Measurements from ENCODE around the gene SPATA21.

SPATA21 gene

DNA sequence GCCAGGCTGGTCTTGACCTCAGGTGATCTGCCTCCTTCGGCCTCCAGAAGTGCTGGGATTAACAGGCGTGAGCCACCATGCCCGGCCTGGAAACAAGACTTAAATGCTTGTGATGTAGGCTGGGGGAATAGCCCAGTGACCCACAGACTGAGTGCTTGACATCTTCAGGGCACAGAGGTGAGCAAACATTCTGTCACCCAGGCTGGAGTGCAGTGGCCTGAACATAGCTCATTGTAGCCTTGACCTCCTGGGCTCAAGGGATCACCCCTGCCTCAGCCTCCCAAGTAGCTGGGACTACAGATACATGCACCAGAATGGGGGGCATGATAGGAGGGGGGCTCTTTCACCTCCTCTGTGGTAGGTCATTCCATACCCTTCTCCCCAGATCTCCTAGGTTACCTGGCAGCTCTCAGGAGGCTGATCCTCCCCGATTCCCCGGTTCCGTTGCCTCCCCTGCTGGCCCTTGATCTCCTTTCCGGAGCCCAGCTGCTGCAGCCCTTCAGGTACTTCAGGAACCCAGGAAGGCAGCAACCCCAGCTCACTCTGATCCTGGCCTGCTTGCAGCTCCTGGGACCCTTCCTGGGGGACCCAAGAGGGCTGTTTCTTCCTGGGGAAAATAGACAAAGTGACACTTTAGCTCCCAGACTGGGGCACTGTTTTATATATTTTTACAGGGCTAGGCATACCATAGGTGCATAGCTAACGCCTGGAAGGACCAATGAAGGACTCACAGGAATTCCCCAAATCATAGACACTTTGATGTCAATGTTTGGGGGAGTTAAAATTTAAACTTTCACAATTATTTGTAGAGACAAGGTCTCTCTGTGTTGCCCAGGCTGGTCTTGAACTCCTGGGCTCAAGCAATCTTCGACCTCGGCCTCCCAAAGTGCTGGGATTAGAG lies 11.8 kb downstream of the SPATA21 start:
- Histone ChIP-seq H3K4me1 (ENCODE audit: insufficient read depth, low read length) (peaks cover 8% of the 10 kb centered on the region), H2AFZ (ENCODE audit: low read depth, low read length) (no peak overlapping the region), H3K9me3 (ENCODE audit: low read length) (no peaks in the 10 kb centered on the region), H3K36me3 (ENCODE audit: insufficient read depth, low read length) (no peaks in the 10 kb centered on the region), H3K4me3 (ENCODE audit: low read length) (no peak overlapping the region), H3K27me3 (ENCODE audit: insufficient read depth, low read length) (peaks cover 15% of the 10 kb centered on the region)

DNA sequence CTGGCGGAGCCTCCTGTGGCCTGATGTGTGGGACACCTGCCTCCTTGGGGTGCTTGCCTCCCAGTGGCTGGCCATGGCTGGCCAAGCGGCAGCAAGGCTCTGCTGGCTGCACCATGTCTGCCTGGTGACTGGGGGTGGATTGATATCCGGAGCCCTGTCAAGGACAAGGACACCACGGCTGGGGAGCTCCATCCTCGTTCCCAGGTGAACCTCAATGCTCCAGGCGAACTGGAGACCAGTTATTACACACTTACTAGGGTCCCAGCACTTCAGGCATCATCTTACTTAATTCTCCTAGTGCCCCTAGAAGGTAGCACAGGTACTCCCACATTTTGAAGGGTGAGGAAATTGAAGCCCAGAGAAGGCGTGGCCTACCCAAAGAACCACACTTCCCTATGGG lies 15.2 kb downstream of the SPATA21 start:
- Histone ChIP-seq H3K4me1 (ENCODE audit: insufficient read depth, low read length) (peaks cover 8% of the 10 kb centered on the region), H3K27me3 (ENCODE audit: insufficient read depth, low read length) (peaks cover 15% of the 10 kb centered on the region), H3K36me3 (ENCODE audit: insufficient read depth, low read length) (no peaks in the 10 kb centered on the region), H2AFZ (ENCODE audit: low read depth, low read length) (no peak overlapping the region), H3K4me3 (ENCODE audit: low read length) (no peak overlapping the region), H3K9me3 (ENCODE audit: low read length) (peaks cover 2% of the 10 kb centered on the region)

DNA sequence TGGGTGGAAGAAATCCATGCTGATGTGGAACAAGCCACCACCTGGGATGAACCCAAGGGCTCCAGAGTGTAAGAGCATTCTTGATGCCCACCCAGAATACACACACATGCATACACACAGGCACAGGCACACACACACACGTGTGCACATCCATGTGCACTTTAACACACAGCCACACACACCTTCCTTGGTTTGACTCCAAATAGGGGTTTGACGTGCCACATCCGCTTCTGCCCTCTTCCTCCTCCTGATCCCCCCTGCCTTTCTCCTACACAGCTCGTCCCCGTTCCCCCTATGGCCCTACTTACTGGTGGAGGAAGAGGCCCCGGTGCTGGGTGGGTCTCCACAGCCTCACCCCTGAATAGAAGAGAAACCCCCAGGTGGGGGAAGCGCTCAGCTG lies 16.0 kb downstream of the SPATA21 start:
- no peaks in the 10 kb centered on the region for H3K36me3 ChIP-seq (ENCODE audit: insufficient read depth, low read length)
- peaks cover 2% of the 10 kb centered on the region for H3K9me3 ChIP-seq (ENCODE audit: low read length)
- H3K27me3 ChIP-seq (ENCODE audit: insufficient read depth, low read length) = peaks cover 14% of the 10 kb centered on the region
- peaks cover 8% of the 10 kb centered on the region for H3K4me1 ChIP-seq (ENCODE audit: insufficient read depth, low read length)
- no peak overlapping the region for H3K4me3 ChIP-seq (ENCODE audit: low read length)
- no peak overlapping the region for H2AFZ ChIP-seq (ENCODE audit: low read depth, low read length)

DNA sequence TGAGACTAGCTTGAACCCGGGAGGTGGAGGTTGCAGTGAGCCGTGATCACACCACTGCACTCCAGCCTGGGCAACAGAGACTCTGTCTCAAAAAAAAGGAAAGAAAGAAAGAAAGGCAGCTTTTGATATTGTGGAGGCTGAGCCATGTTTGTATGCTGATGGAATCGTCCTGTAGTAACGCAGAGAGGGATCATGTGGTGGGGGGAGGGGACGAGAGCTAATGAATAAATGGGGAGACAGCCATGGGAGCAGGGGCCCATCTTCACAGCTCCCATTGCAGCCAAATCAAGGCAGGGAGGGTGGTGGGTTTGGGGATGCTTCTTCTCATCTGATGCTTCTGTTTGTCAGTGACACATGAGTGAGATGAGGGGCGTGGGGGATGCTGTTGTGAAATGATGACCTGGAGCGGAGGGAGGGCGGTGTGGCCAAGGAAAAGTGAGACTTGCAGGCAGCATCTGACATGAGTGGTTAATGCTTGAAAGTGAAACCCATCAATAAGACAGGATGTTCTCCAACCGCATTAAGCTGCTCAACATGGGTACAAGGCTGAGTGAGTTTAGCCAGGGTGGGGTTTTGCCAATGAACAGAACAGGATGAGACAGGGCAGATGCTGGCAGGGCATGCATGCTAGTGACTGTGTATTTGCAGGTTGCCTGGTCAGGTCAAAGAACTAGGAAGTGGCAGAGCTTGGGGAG lies 16.7 kb downstream of the SPATA21 start:
- peaks cover 2% of the 10 kb centered on the region for H3K9me3 ChIP-seq (ENCODE audit: low read length)

DNA sequence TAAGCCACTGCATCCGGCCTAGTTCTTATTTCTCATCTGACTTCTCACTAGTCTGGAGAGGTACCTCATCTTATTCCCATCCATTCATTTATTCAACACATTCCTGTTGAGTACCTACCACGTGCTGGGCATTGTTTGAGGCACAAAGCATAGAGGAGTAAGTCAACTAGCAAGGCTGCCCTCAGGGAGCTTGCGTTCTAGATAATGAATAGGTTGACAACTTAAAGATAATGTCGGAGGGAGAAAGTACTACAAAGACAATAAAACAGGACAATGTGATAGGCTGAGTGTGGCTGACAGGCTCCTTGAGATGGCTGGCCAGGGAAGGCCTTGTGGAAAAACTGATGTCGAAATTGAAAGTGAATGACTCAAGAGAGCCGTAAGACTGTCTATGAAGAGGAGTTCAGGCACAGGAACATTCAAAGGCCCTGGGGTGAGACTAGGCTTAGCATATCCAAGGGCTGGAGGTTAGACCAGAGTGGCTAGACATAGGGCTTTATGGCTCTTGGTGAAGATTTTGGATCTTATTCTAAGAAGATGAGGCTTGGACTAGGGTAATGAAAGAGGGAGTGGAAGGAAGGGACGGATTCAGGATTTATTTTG lies 18.3 kb downstream of the SPATA21 start:
- Histone ChIP-seq H3K27me3 (ENCODE audit: insufficient read depth, low read length) (peaks cover 11% of the 10 kb centered on the region), H3K4me3 (ENCODE audit: low read length) (no peak overlapping the region), H3K4me1 (ENCODE audit: insufficient read depth, low read length) (peaks cover 5% of the 10 kb centered on the region), H2AFZ (ENCODE audit: low read depth, low read length) (no peak overlapping the region), H3K36me3 (ENCODE audit: insufficient read depth, low read length) (no peaks in the 10 kb centered on the region), H3K9me3 (ENCODE audit: low read length) (peaks cover 2% of the 10 kb centered on the region)

More for the DNA sequence above, 16.7 kb downstream of the SPATA21 start:
- H3K4me1 ChIP-seq (ENCODE audit: insufficient read depth, low read length) = peaks cover 8% of the 10 kb centered on the region
- H3K36me3 ChIP-seq (ENCODE audit: insufficient read depth, low read length) = no peaks in the 10 kb centered on the region
- H3K27me3 ChIP-seq (ENCODE audit: insufficient read depth, low read length) = peaks cover 11% of the 10 kb centered on the region
- H2AFZ ChIP-seq (ENCODE audit: low read depth, low read length) = no peak overlapping the region
- no peak overlapping the region for H3K4me3 ChIP-seq (ENCODE audit: low read length)

DNA sequence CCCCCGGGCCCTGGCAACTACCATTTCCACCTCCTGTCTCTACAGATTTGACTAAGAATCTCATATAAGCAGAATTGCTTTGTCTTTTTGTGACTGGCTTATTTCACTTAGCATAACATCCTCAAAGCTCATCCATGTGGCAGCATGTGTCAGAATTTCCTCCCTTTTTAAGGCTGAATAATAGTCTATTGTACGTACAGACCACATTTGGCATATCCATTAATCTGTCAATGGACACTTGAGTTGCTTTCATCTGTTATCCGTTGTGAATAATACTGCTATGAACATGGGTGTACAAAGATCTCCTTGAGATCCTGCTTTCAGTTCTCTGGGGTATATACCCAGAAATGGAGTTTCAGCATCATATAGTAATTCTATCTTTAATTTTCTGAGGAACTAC lies 24.0 kb downstream of the SPATA21 start:
- Histone ChIP-seq H3K27me3 (ENCODE audit: insufficient read depth, low read length) (no peaks in the 10 kb centered on the region), H2AFZ (ENCODE audit: low read depth, low read length) (no peak overlapping the region), H3K4me3 (ENCODE audit: low read length) (no peak overlapping the region), H3K36me3 (ENCODE audit: insufficient read depth, low read length) (no peaks in the 10 kb centered on the region), H3K9me3 (ENCODE audit: low read length) (no peaks in the 10 kb centered on the region), H3K4me1 (ENCODE audit: insufficient read depth, low read length) (no peaks in the 10 kb centered on the region)

DNA sequence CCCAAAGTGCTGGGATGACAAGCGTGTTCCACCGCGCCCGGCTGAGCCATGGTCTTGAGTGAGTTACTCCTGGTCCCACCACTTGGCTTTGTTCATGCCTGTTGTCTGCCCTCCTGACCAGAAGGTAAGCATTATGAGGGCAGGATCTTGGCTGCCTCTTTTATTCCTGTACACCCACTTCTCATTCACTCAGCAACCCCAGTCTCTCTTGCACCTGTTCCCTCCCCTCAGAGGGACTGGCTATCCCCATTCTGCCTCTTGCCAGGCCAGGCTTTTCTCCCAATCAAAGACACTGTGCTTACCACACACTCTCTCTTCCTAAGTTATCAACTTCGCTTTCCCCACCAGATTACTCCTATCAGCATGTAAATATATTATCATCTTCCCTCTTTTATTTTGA lies 26.4 kb downstream of the SPATA21 start:
- H3K9me3 ChIP-seq (ENCODE audit: low read length) = no peaks in the 10 kb centered on the region
- no peaks in the 10 kb centered on the region for H3K36me3 ChIP-seq (ENCODE audit: insufficient read depth, low read length)
- H3K27me3 ChIP-seq (ENCODE audit: insufficient read depth, low read length) = no peaks in the 10 kb centered on the region
- no peak overlapping the region for H2AFZ ChIP-seq (ENCODE audit: low read depth, low read length)
- H3K4me1 ChIP-seq (ENCODE audit: insufficient read depth, low read length) = peaks cover 4% of the 10 kb centered on the region
- no peak overlapping the region for H3K4me3 ChIP-seq (ENCODE audit: low read length)

DNA sequence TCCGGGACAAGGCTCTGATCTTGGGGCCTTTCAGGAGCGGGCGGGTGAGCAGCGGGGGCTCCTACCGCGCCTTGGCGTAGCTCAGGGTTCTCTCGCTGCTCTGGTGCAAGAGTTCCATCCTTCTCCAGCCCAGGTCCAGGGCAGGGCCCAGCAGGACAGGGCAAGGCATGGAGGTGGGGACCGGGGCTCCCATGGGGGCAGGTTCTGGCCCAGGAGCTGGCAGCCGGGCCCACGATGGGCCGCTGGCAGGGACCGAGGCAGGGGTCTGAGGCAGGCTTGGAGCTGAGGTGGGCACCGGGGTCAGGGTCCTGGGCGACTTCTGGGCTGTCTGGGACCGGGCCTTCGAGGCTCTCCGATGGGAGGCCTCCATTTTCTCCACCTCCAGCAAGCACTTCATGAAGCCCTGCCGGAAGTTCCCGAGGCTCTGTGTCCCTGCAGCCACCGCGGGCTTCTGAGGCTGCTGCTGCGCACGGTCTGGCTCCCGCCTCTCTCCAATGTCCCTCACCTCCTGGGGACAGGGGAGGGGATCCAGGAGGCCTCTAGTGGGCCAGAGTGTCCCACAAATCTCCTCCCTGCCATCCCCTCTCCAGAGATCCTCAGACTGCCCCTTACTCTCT lies 27.6 kb downstream of the SPATA21 start:
- Histone ChIP-seq H3K36me3 (ENCODE audit: insufficient read depth, low read length) (no peaks in the 10 kb centered on the region), H3K27me3 (ENCODE audit: insufficient read depth, low read length) (no peaks in the 10 kb centered on the region), H3K4me1 (ENCODE audit: insufficient read depth, low read length) (peaks cover 4% of the 10 kb centered on the region), H3K9me3 (ENCODE audit: low read length) (no peaks in the 10 kb centered on the region), H3K4me3 (ENCODE audit: low read length) (no peak overlapping the region), H2AFZ (ENCODE audit: low read depth, low read length) (no peak overlapping the region)

DNA sequence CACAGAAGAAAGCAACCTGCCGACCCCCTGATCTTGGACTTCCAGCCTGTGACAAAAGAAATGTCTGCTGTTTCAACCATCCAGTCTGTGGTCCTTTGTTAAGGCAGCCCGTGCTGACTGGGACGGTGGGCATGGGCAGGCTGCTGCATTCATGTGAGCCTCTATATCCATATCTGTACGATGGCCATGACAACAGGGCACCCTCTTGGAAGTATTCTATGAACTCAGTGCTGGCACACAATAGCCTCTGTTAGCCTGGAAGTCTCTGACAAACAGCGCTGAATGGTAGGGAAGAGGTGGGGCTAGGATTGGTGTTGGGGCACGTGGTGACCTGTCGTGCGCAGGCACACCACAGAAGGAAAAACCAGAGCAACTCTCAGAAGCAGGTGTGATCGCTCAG lies 30.4 kb downstream of the SPATA21 start:
- Histone ChIP-seq H3K9me3 (ENCODE audit: low read length) (no peaks in the 10 kb centered on the region), H2AFZ (ENCODE audit: low read depth, low read length) (no peak overlapping the region), H3K36me3 (ENCODE audit: insufficient read depth, low read length) (no peaks in the 10 kb centered on the region), H3K27me3 (ENCODE audit: insufficient read depth, low read length) (no peaks in the 10 kb centered on the region), H3K4me1 (ENCODE audit: insufficient read depth, low read length) (peaks cover 4% of the 10 kb centered on the region), H3K4me3 (ENCODE audit: low read length) (no peak overlapping the region)

DNA sequence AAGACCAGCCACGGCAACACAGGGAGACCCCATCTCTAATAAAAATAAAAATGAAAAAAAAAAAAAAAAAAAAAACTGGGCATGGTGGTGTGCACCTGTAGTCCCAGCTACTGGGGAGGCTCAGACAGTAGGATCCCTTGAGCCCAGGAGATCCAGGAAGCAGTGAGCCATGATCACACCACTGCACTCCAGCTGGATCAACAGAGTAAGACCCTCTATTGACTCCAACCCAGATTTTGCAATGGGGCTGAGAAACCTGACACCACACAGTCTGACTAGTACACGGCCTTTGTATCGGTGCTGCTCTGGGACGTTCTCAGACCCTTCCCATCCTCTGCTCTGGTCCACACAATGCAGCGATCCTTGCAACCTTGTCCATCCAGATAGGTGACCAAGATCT lies 31.8 kb downstream of the SPATA21 start:
- H3K9me3 ChIP-seq (ENCODE audit: low read length) = no peaks in the 10 kb centered on the region
- H3K36me3 ChIP-seq (ENCODE audit: insufficient read depth, low read length) = no peaks in the 10 kb centered on the region
- no peaks in the 10 kb centered on the region for H3K27me3 ChIP-seq (ENCODE audit: insufficient read depth, low read length)
- H3K4me1 ChIP-seq (ENCODE audit: insufficient read depth, low read length) = peaks cover 4% of the 10 kb centered on the region
- no peak overlapping the region for H3K4me3 ChIP-seq (ENCODE audit: low read length)
- H2AFZ ChIP-seq (ENCODE audit: low read depth, low read length) = no peak overlapping the region

DNA sequence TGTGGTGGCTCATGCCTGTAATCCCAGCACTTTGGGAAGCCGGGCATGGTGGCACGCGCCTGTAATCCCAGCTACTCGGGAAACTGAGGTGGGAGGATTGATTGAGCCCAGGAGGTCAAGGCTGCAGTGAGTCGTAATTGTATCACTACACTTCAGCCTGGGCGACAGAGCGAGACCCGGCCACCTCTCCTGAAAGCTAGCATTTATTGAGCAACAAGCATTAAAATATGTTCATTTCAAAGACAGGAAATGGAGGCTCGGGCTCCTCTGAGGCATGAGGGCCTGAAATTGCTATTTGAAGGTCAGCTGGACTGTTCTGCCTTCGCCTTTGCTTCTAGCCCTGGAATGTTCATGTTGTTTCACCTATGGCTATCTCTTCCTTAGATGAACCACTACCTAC lies 34.5 kb downstream of the SPATA21 start:
- Histone ChIP-seq H3K4me3 (ENCODE audit: low read length) (no peak overlapping the region), H3K27me3 (ENCODE audit: insufficient read depth, low read length) (no peaks in the 10 kb centered on the region), H2AFZ (ENCODE audit: low read depth, low read length) (no peak overlapping the region), H3K4me1 (ENCODE audit: insufficient read depth, low read length) (peaks cover 4% of the 10 kb centered on the region), H3K9me3 (ENCODE audit: low read length) (no peaks in the 10 kb centered on the region), H3K36me3 (ENCODE audit: insufficient read depth, low read length) (peaks cover 5% of the 10 kb centered on the region)

DNA sequence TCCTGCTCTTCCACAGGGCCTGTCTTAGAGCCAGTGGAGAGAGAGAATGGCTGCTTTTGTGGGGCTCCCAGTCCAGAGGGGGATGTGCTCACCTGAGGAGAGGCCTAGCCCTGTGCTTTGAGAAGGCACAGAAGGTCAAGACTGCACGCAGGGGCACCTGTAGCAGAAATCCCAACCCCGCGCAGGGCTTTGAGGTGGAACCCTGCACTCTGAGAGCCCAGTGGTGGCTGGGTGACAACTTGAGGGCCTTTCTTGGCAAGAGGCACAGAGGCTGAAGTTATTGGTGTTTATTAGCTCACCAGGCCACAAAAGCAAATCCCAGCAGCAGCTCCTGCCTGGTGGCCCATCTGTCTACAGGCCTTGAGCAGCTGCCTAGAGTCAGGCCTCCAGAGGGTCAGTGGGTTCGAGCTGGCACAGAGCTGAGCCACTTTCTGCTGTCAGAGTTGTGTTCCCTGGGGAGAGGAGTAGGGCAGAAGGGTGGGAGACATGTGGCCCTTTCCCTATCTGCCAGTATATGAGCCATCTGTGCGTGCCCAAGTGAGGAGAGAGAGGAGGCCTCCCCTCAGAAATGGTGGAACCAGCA lies 38.8 kb downstream of the SPATA21 start:
- no peaks in the 10 kb centered on the region for H3K4me1 ChIP-seq (ENCODE audit: insufficient read depth, low read length)
- no peak overlapping the region for H2AFZ ChIP-seq (ENCODE audit: low read depth, low read length)
- H3K36me3 ChIP-seq (ENCODE audit: insufficient read depth, low read length) = peaks cover 33% of the 10 kb centered on the region
- H3K9me3 ChIP-seq (ENCODE audit: low read length) = no peaks in the 10 kb centered on the region
- no peak overlapping the region for H3K4me3 ChIP-seq (ENCODE audit: low read length)
- no peaks in the 10 kb centered on the region for H3K27me3 ChIP-seq (ENCODE audit: insufficient read depth, low read length)
